GM19463 (cell line): ENCODE data around the gene SNX3.

Experiments
- ATAC-seq: cut with Tn5 transposase; IDR thresholded peaks from one replicate; pipeline ENCODE4 v1.9.1; 2021; ENCODE audit warnings: mild to moderate bottlenecking, moderate library complexity; ENCODE audit not compliant: unreplicated experiment

Gene SNX3

GRCh38 chr6:108171291-108171917 is 89.4 kb downstream of the SNX3 start:
- ATAC-seq = no peak

DNA sequence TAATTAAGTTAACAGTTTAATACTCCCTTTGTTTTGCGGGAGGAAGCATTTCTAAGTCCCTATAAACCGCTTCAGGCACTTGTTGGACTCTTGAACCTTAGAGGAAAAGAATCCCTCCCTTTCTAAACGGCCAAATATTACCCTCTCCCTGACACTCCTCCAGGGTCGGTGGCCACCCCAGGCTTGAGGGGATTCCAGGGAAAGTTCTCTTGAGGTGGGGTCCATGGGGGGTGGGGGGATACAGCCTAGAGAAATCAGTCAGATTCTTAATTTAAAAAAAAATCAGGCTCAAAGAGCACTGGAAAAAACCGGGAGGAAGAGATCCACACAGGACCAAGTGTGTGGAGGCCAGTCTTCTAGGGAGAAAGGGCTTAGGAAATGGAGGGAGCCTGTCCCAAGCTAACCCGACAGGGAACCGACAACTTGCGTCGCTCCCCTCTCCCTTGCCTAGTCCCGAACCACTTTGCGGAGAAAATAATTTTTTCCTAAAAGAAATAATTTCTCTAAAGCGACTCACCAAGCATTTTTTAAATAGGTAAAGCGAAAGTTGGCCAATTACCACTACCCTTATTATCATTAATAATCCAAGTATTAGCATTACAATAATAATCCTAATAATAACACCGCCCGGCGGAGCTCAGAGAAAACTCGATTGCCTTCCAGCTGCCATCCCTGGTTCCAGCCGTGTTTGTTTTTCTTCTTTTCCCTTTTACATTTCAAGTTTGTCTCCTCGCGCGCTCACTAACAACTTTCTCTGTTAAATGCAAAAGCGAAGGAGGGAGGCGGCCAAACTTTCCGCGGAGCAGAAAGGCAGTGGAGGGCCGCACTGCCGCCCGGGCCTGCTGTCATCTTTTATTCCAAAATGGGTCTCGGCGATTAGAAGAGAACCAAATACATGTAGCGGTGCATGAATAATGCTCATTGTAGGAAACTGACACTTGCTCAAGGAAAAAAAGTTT is 90.2 kb downstream of the SNX3 start:
- no peak for ATAC-seq

- no peak for ATAC-seq
These were observed 91.1 kb downstream of the SNX3 start for GRCh38 chr6:108169464-108170331.

- no peak for ATAC-seq
These were observed 92.1 kb downstream of the SNX3 start for GRCh38 chr6:108168501-108169463.

DNA sequence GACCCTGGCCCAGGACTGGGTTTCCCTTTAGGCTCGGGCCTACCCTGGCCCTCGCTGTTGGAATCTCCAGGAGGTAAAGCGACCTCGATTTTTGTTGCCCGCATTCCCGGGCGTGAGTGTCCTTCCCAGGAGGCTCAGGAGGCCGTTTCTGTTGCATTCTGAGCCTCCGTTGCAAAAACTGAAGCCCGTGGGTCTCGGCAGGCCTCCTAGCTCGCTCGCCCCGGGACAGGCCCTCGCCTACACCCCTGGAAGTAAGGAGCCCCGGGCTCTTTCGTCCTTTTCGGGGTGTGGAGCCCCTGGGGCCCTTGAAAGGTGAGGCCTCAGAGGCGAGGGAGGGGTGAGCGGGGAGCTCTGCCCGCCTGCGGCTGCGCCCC is 92.8 kb downstream of the SNX3 start:
- ATAC-seq = no peak

- no peak for ATAC-seq
These were observed 93.3 kb downstream of the SNX3 start for GRCh38 chr6:108167449-108168089.

GRCh38 chr6:108166664-108167448 is 94.0 kb downstream of the SNX3 start:
- ATAC-seq = no peak

DNA sequence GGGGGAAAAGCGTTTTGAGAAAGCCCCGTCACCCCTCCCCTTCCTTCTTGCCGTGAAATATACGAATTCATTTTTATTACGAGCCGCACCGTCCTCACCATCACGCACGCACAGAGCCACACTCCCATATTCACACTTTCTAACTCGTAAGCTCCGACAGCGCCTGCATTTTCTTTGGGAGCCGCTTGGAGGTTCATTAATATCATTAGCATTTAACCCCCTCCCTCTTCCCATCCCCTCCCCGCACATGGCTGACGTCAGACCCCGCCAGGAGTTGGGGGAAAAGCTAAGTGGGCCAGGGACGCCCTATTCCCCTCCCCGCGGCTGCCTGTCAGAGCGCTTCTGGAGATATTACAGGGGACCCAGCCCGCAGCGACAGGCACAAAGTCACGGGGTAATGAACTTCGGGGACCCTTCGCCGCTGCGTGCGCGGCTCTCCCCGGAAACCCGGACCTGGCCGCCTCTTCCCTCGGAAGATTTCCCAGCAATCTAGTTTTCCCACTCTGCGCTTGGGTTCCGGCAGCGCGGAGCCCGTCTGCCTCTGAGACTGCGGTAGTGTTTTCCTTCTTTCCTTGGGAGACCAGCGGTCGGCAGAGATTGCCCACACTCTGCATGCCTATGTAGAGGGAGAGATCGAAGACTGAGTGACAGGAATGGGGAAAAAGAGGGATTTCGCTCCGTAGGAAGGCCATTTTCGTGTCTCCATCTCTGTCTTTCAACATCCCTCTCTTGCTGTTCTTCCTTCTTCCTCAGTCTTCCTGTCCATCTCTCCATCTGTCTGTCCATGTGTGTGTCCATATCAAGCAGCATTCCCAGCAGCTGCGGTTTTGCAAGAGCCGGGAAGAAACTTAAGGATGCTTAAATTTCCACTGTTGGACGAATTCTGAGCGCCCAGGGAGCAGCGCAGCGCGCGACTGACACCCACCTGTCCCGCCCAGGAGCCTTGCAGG is 94.9 kb downstream of the SNX3 start, which contains the start of gene NR2E1:
NR2E1 (plus strand) TSS at position 309 of the 950 bp plus-strand sequence. CDS start 744 bp downstream, outside the sequence.
- no peak for ATAC-seq

DNA sequence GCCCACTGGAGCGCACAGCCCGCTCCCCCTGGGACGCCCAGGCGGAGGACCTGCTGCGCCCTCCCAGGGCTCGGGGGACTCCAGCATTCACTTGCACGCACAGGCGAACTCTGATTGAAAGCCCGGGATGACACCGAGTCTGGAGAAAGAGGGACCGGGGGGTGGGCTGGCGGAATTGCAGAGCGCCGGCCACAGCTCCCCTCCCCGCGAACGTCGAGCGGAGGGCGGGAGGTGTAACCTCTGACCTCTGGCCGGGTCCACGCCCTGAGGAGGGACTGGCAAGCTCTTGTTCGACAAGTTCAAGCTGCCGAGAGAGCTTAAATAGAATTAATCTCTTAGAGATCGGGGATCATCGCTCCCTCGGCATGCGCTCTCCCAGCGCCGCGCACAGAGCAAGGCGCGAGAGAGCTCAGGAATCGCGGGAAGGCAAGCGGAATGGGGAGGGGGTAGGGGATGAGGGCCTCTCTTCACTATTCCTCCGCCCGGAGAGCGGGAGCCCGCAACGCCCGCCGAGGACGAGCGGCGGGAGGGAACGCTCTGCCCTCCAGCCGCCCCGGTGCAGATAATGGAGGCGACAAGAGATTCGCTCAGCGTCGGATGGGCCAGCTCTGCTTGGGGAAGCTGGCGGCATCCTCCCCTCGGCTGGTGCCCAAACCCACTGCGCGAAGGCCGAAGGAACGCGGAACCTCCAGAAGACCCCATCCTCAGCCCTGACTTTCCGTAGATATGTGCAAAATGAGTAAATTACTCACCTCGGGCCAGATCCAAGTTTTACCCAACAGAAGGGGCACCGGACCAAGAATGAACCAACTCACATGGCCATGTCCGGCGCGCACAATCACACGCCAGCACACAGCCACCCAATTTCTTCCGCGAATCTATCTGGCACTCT is 95.8 kb downstream of the SNX3 start:
- no peak for ATAC-seq

GRCh38 chr6:108164543-108164814 is 96.4 kb downstream of the SNX3 start:
- ATAC-seq = no peak

DNA sequence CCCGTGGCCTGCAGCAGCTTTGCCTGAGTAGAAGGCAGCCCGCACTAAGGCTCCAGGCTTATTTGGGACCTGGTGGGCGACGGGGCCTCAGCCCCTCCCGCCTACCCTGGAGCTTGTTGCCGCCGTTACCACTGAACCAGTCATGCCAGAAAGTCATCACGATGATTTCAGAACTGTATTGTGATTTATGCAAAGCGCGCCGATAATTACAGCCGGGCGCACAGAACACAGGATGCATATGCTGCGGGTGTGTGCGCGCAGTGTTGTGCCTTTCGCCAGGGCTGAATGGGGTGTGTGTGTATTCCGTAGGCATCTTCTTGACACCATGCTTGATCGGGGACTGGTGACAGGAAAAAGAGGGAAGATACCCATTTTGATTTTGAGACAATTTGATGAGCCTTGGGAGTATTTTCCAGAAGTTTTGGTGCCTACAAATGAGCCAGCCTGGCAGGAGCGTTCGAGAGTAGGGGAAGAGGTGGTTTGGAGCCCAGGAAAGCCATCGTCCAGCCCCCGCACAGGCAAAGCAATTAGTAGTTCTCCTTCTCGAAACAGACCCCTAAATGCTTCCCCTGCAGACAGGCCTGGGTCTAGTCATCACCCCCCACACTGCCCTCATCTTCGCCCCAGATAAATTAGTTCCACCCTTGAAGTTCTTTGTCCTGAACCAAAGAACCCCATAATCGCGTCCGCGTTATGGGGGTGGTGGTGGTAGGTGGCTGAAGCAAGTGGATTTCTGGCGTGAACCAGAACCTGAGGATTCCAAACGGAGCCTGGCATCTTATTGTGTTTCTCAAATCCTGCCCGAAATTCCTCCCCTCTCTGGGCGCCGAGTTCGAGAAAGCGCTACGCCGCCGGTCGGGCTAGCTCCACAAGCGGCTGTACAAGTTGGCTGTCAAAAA is 96.9 kb downstream of the SNX3 start:
- ATAC-seq = no peak

GRCh38 chr6:108163267-108163643 is 97.6 kb downstream of the SNX3 start:
- ATAC-seq = no peak

GRCh38 chr6:108161724-108162282 is 99.0 kb downstream of the SNX3 start:
- no peak for ATAC-seq
